Esophagus squamous epithelium (tissue), 4 donors: ENCODE results near the gene PPARA.

ENCODE experiments used
- CTCF ChIP-seq, 6 experiments: fragments of 450-650 bp in 4 of 6; fragments of 200-600 bp in 2 of 6; sonication (generic) in 2 of 6; IDR thresholded peaks; one replicate each; pipeline ENCODE4 v1.5.1; 2016 to 2019; ENCODE audit warnings: antibody characterized with exemption in 6 of 6, mild to moderate bottlenecking in 4 of 6, moderate library complexity in 4 of 6
- POLR2A ChIP-seq, 4 donors: fragments of 450-650 bp; IDR thresholded peaks; one replicate each; pipeline ENCODE4 v1.6.1; 2017; ENCODE audit warnings: antibody characterized with exemption in 4 of 4, mild to moderate bottlenecking in 4 of 4, moderate library complexity in 3 of 4

GRCh38 chr22:46102752-46103151 lies 47.6 kb upstream of the PPARA start:
- no peak for TF ChIP-seq CTCF (IDR thresholded peaks at IDR 0.05)
- TF ChIP-seq POLR2A (IDR thresholded peaks at IDR 0.05) = no peak
